Measurements from ENCODE around the gene ITK.

ITK gene

GRCh38 chr5:157282150-157282549 lies 101.5 kb downstream of the ITK start:
- no peak for DNase-seq (ENCODE audit: low read depth)

GRCh38 chr5:157283434-157283833 lies 102.8 kb downstream of the ITK start:
- no peak for DNase-seq (ENCODE audit: low read depth)

GRCh38 chr5:157284458-157285212 lies 104.0 kb downstream of the ITK start:
- no peak for DNase-seq (ENCODE audit: low read depth)

- DNase-seq (ENCODE audit: low read depth): no peak
Observed at GRCh38 chr5:157285310-157286035, 104.8 kb downstream of the ITK start.

- no peak for DNase-seq (ENCODE audit: low read depth)
Observed at GRCh38 chr5:157286761-157287211, 106.1 kb downstream of the ITK start.

- no peak for DNase-seq (ENCODE audit: low read depth)
Observed at GRCh38 chr5:157288405-157289163, 107.9 kb downstream of the ITK start.

- DNase-seq (ENCODE audit: low read depth): no peak
Observed at GRCh38 chr5:157289164-157289819, 108.7 kb downstream of the ITK start.

GRCh38 chr5:157290156-157290980 lies 109.7 kb downstream of the ITK start:
- no peak for DNase-seq (ENCODE audit: low read depth)

GRCh38 chr5:157290981-157291711 lies 110.5 kb downstream of the ITK start:
- no peak for DNase-seq (ENCODE audit: low read depth)

GRCh38 chr5:157292599-157292998 lies 112.0 kb downstream of the ITK start:
- DNase-seq (ENCODE audit: low read depth): no peak

GRCh38 chr5:157294407-157295091 lies 113.9 kb downstream of the ITK start:
- DNase-seq (ENCODE audit: low read depth): no peak

GRCh38 chr5:157295247-157295646 lies 114.6 kb downstream of the ITK start:
- DNase-seq (ENCODE audit: low read depth): no peak

GRCh38 chr5:157300564-157300963 lies 119.9 kb downstream of the ITK start:
- no peak for DNase-seq (ENCODE audit: low read depth)

- no peak for DNase-seq (ENCODE audit: low read depth)
Observed at GRCh38 chr5:157301066-157301465, 120.4 kb downstream of the ITK start.

- no peak for DNase-seq (ENCODE audit: low read depth)
Observed at GRCh38 chr5:157303023-157303422, 122.4 kb downstream of the ITK start.

GRCh38 chr5:157303667-157304327 lies 123.2 kb downstream of the ITK start:
- no peak for DNase-seq (ENCODE audit: low read depth)
